Measurements from ENCODE around the gene WARS2. TPM values are rescaled to one million over a fixed set of nuclear protein-coding genes. Genes with fewer than 3 reads are reported as not detected.
"Not testable (repeated sequence)": the region's sequence is repeated elsewhere in the genome, so short reads cannot be mapped to it uniquely, and the experiment has no call there.

The WARS2 gene
- total and polyA plus RNA-seq, 8 donors = 3.5 to 48.4 (median 9.5) TPM

DNA sequence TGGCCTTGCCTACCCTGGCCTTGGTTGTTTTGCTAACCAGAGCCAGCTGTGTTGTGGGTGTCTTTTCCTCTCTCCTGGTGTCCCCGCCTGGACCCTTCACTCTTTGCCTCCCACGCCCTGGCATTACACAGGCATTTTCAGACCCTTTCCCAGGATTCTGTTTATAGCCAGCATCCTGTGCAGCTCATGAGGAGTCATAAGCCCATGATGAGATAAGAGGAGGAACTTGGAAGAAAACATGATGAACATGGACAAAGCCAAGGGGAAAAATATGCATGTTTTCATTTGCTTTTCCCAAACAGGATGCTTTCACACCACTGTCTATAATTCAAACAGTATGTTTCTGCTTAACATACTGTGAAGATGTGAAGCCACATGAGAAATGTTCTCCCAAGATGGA is 18.7 kb upstream of the WARS2 start:
- Histone ChIP-seq H3K27me3 (no peaks in the 10 kb centered on the region), H3K4me1 (peaks cover 0 to 3% (median 0%) of the 10 kb centered on the region in 4 donors), H3K27ac (no peak overlapping the region), H3K36me3 (peaks cover 19 to 64% (median 59%) of the 10 kb centered on the region in 4 donors), H3K4me3 (no peak overlapping the region), H3K9me3 (no peaks in the 10 kb centered on the region)
- TF ChIP-seq POLR2AphosphoS5 (IDR thresholded peaks at IDR 0.05) (no peak), POLR2A (IDR thresholded peaks at IDR 0.05) (no peak), EP300 (IDR thresholded peaks at IDR 0.05) (no peak)
- TF ChIP-seq, protein P1, sequence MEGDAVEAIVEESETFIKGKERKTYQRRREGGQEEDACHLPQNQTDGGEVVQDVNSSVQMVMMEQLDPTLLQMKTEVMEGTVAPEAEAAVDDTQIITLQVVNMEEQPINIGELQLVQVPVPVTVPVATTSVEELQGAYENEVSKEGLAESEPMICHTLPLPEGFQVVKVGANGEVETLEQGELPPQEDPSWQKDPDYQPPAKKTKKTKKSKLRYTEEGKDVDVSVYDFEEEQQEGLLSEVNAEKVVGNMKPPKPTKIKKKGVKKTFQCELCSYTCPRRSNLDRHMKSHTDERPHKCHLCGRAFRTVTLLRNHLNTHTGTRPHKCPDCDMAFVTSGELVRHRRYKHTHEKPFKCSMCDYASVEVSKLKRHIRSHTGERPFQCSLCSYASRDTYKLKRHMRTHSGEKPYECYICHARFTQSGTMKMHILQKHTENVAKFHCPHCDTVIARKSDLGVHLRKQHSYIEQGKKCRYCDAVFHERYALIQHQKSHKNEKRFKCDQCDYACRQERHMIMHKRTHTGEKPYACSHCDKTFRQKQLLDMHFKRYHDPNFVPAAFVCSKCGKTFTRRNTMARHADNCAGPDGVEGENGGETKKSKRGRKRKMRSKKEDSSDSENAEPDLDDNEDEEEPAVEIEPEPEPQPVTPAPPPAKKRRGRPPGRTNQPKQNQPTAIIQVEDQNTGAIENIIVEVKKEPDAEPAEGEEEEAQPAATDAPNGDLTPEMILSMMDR (IDR thresholded peaks at IDR 0.05) = no peak
- DNase-seq = peak in 1 of 2 donors; percentile 4
- intact Hi-C loops (cut with DNase I; ENCODE audit: low total_unique reads) = no loop called here
- 92 to 94% (median 92%) methylated on average over 2 of the region's 2 CpGs for WGBS, 5 donors

DNA sequence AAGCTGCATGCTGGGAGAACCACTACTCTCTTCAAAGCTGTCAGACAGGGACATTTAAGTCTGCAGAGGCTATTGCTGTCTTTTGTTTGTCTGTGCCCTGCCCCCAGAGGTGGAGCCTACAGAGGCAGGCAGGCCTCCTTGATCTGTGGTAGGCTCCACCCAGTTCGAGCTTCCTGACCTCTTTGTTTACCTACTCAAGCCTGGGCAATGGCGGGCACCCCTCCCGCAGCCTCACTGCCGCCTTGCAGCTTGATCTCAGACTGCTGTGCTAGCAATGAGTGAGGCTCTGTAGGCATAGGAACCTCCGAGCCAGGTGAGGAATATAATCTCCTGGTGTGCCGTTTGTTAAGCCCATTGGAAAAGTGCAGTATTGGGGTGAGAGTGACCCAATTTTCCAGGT is 16.3 kb upstream of the WARS2 start:
- H3K4me3 ChIP-seq; H3K4me1 ChIP-seq; H3K27me3 ChIP-seq; intact Hi-C loops (cut with DNase I; ENCODE audit: low total_unique reads); DNase-seq; H3K9me3 ChIP-seq; H3K27ac ChIP-seq: not testable (repeated sequence)
- WGBS, 5 donors = 88 to 94% (median 93%) methylated on average over 3 to 6 of the region's 6 CpGs
- H3K36me3 ChIP-seq = peaks cover 15 to 48% (median 41%) of the 10 kb centered on the region in 4 donors

DNA sequence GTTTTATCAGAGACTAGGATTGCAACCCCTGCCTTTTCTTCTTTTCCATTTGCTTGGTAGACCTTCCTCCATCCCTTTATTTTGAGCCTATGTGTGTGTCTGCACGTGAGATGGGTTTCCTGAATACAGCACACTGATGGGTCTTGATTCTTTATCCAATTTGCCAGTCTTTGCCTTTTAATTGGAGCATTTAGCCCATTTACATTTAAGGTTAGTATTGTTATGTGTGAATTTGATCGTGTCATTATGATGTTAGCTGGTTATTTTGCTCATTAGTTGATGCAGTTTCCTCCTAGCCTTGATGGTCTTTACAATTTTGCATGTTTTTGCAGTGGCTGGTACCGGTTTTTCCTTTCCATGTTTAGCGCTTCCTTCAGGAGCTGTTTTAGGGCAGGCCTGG is 14.6 kb upstream of the WARS2 start:
- H3K27me3 ChIP-seq; H3K27ac ChIP-seq; H3K9me3 ChIP-seq; DNase-seq; H3K4me3 ChIP-seq; intact Hi-C loops (cut with DNase I; ENCODE audit: low total_unique reads); H3K4me1 ChIP-seq: not testable (repeated sequence)
- WGBS, 5 donors = 95 to 100% (median 97%) methylated on average over 4 of the region's 4 CpGs
- H3K36me3 ChIP-seq = peaks cover 15 to 42% (median 39%) of the 10 kb centered on the region in 4 donors

DNA sequence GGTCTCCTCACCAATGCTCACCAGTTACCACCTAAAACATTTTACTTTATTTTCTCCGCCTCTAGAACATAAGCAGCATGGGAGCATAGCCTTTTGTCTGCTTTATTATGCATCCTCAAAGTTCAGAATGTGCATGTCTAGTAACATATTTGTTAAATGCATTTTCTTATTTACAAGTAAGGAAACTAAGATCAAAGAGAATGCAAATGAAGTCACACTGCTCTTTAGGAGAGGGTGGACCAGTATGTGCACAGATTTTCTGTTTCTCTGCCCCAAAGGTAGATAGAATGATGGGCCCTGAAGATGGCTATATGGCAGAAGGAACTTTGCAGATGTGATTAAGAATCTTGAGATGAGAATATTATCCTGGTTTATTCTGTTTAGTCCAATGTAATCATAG is 9.7 kb upstream of the WARS2 start:
- peaks cover 0 to 20% (median 7%) of the 10 kb centered on the region in 4 donors for H3K36me3 ChIP-seq
- no peak for TF ChIP-seq EP300 (IDR thresholded peaks at IDR 0.05)
- TF ChIP-seq, protein P1 (IDR thresholded peaks at IDR 0.05) = no peak
- no peaks in the 10 kb centered on the region for H3K4me1 ChIP-seq
- 94 to 100% (median 97%) methylated on average over 1 of the region's 1 CpG for WGBS, 5 donors
- H3K27me3 ChIP-seq = no peaks in the 10 kb centered on the region
- no peak overlapping the region for H3K4me3 ChIP-seq
- H3K9me3 ChIP-seq = no peaks in the 10 kb centered on the region
- no peak for DNase-seq
- intact Hi-C loops (cut with DNase I; ENCODE audit: low total_unique reads) = no loop called here
- no peak overlapping the region for H3K27ac ChIP-seq

DNA sequence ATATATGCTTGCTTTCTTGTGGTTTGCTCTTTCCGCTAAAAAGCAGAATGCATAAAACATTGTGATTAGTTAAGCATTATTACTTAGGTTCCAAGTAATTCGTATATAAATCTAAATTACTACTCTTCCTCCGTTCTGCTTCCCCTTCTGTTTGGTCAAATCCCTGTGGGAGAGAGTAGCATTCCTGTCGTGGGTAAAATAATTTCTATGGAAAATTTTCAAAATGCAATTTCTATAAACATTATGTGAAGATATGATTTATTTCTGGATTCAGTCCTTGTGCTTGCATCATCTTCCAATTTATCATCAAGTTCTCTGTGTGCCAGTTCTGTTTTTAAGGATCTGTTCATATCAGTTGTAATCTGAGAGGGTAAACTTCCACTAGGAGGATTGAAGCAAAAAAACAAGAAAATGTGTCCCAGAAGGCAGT is 7.2 kb upstream of the WARS2 start:
- 77 to 88% (median 82%) methylated on average over 4 of the region's 4 CpGs for WGBS, 5 donors
- Histone ChIP-seq H3K27ac (no peak overlapping the region), H3K27me3 (no peaks in the 10 kb centered on the region), H3K4me1 (peaks cover 0 to under 1% (median 0%) of the 10 kb centered on the region in 4 donors), H3K36me3 (peaks cover 0 to 23% (median 11%) of the 10 kb centered on the region in 4 donors), H3K9me3 (no peaks in the 10 kb centered on the region), H3K4me3 (no peak overlapping the region)
- DNase-seq = peak in 1 of 2 donors; percentile 8
- intact Hi-C loops (cut with DNase I; ENCODE audit: low total_unique reads) = no loop called here
- TF ChIP-seq EP300 (IDR thresholded peaks at IDR 0.05) (no peak), POLR2AphosphoS5 (IDR thresholded peaks at IDR 0.05) (no peak), POLR2A (IDR thresholded peaks at IDR 0.05) (no peak)
- TF ChIP-seq, protein P1 (IDR thresholded peaks at IDR 0.05) = no peak
